ENCODE results near the gene PCSK6. TPM values are rescaled to one million over a fixed set of nuclear protein-coding genes. Genes with fewer than 3 reads are reported as not detected.

The PCSK6 gene
- total RNA-seq, 2 experiments from 2014 or later, result 0.57 TPM; not detected in 1

- CTCF ChIA-PET (ENCODE audit: unreplicated experiment), result no interaction called here
- no TSS peak for BruUV-seq (replicated peaks)
- intact Hi-C loops (cut with micrococcal nuclease; ENCODE audit: unreplicated experiment), result loop anchor here (10.0 kb wide), 1 partner anchor 195 kb away; no protein-coding TSS in a partner anchor
These were observed 10.6 kb upstream of the PCSK6 start for GRCh38 chr15:101499863-101500713.

GRCh38 chr15:101498717-101499480 is 9.4 kb upstream of the PCSK6 start:
- H3K27ac ChIP-seq (ENCODE audit: low read depth, low read length, poor library complexity, severe bottlenecking), result no peak overlapping the region
- H3K4me3 ChIP-seq (ENCODE audit: low read depth, low read length, poor library complexity, severe bottlenecking), result no peak overlapping the region
- ChIA-PET POLR2A (interaction anchor here (0.5 kb wide), 1 partner anchor 97 kb away, joined by 4 read pairs; no protein-coding TSS in a partner anchor), CTCF (ENCODE audit: unreplicated experiment) (no interaction called here)
- no peaks in the 10 kb centered on the region for H3K36me3 ChIP-seq (ENCODE audit: insufficient read depth, low read length)
- no peaks in the 10 kb centered on the region for H4K20me1 ChIP-seq (ENCODE audit: insufficient read depth, low read length)
- BruUV-seq (replicated peaks), result no TSS peak
- no peaks in the 10 kb centered on the region for H3K4me1 ChIP-seq (ENCODE audit: insufficient read depth, low read length, poor library complexity, severe bottlenecking)
- H3K79me2 ChIP-seq (ENCODE audit: insufficient read depth, low read depth, low read length), result no peaks in the 10 kb centered on the region
- no peak for DNase-seq (ENCODE audit: low spot score)
- no peak for TF ChIP-seq CTCF (conservative IDR thresholded peaks at IDR 0.05; ENCODE audit: low read length)
- no peak overlapping the region for H2AFZ ChIP-seq (ENCODE audit: low read length)
- H3K4me2 ChIP-seq (ENCODE audit: low read length), result no peak overlapping the region
- intact Hi-C loops (cut with micrococcal nuclease; ENCODE audit: unreplicated experiment), result no loop called here
- no peaks in the 10 kb centered on the region for H3K9me3 ChIP-seq (ENCODE audit: low read length)
- no peaks in the 10 kb centered on the region for H3K9me2 ChIP-seq (ENCODE audit: insufficient read depth, low read length)

More at GRCh38 chr15:101499863-101500713, 10.6 kb upstream of the PCSK6 start:
- no peak overlapping the region for H2AFZ ChIP-seq (ENCODE audit: low read length)
- POLR2A ChIA-PET, result no interaction called here
- H3K27ac ChIP-seq (ENCODE audit: low read depth, low read length, poor library complexity, severe bottlenecking), result no peak overlapping the region
- no peaks in the 10 kb centered on the region for H3K9me3 ChIP-seq (ENCODE audit: low read length)
- no peaks in the 10 kb centered on the region for H3K36me3 ChIP-seq (ENCODE audit: insufficient read depth, low read length)
- no peaks in the 10 kb centered on the region for H4K20me1 ChIP-seq (ENCODE audit: insufficient read depth, low read length)
- no peaks in the 10 kb centered on the region for H3K79me2 ChIP-seq (ENCODE audit: insufficient read depth, low read depth, low read length)
- H3K4me1 ChIP-seq (ENCODE audit: insufficient read depth, low read length, poor library complexity, severe bottlenecking), result no peaks in the 10 kb centered on the region
- H3K4me3 ChIP-seq (ENCODE audit: low read depth, low read length, poor library complexity, severe bottlenecking), result no peak overlapping the region
- no peak overlapping the region for H3K4me2 ChIP-seq (ENCODE audit: low read length)
- H3K9me2 ChIP-seq (ENCODE audit: insufficient read depth, low read length), result no peaks in the 10 kb centered on the region
- DNase-seq (ENCODE audit: low spot score), result no peak
- TF ChIP-seq EZH2phosphoT487 (IDR thresholded peaks at IDR 0.05; ENCODE audit: borderline replicate concordance, low read depth, low read length) (no peak), CTCF (conservative IDR thresholded peaks at IDR 0.05; ENCODE audit: low read length) (no peak)
